PC-9 (cell line): ENCODE data around the gene AIPL1. TPM values are rescaled to one million over a fixed set of nuclear protein-coding genes. Genes with fewer than 3 reads are reported as not detected.

Experiments
- BruUV-seq: library from RNA; stranded (reverse); fragments of 400-500 nt; replicated peaks from 2 replicates; lab custom pipeline; 2021; lab: Mats Ljungman, UMichigan
- CTCF ChIA-PET: fragments of 300-600 bp; sonication (Branson Sonifier 250); formaldehyde crosslinking; loops from one replicate; lab custom pipeline; 2022; ENCODE audit warnings: antibody characterized with exemption; lab: Charles Lee
- POLR2A ChIA-PET: fragments of 300-600 bp; sonication (Branson Sonifier 250); formaldehyde crosslinking; loops from one replicate; lab custom pipeline; 2022; ENCODE audit warnings: antibody characterized with exemption; ENCODE audit not compliant: unreplicated experiment; lab: Charles Lee
- DNase-seq, 2 experiments: peaks; one replicate each; pipeline versions ENCODE4 v3.0.0 to v3.0.0-alpha.2; 2015 to 2022; ENCODE audit warnings: mixed read lengths in 1 of 2
- H2AFZ ChIP-seq: fragments of 200-600 bp; sonication (generic); 2 replicates; pipeline ENCODE4 v1.8.1; 2017; ENCODE audit warnings: antibody characterized with exemption
- H3F3A ChIP-seq: fragments of 200-600 bp; sonication (generic); 2 replicates; pipeline ENCODE4 v1.8.1; 2017; ENCODE audit warnings: antibody characterized with exemption, mild to moderate bottlenecking, low read depth; ENCODE audit not compliant: insufficient read depth
- H3K27ac ChIP-seq: fragments of 200-600 bp; sonication (generic); 2 replicates; pipeline ENCODE4 v1.6.1; 2016; ENCODE audit warnings: mixed run types
- H3K27me3 ChIP-seq: fragments of 200-600 bp; sonication (generic); 2 replicates; pipeline ENCODE4 v1.6.1; 2016; ENCODE audit warnings: low read depth, mixed run types; ENCODE audit not compliant: insufficient read depth
- H3K36me3 ChIP-seq: fragments of 200-600 bp; sonication (generic); 2 replicates; pipeline ENCODE4 v1.6.1; 2016; ENCODE audit warnings: low read depth, mixed run types
- H3K4me1 ChIP-seq: fragments of 200-600 bp; sonication (generic); replicated peaks from 2 replicates; pipeline ENCODE4 v1.6.1; 2016; ENCODE audit warnings: mixed run types; ENCODE audit not compliant: insufficient read depth
- H3K4me2 ChIP-seq: fragments of 200-600 bp; sonication (generic); 2 replicates; pipeline ENCODE4 v1.6.1; 2017; ENCODE audit warnings: mixed run types
- H3K4me3 ChIP-seq: fragments of 200-600 bp; sonication (generic); 2 replicates; pipeline ENCODE4 v1.6.1; 2016; ENCODE audit warnings: mixed run types
- H3K79me2 ChIP-seq: fragments of 200-600 bp; sonication (generic); 2 replicates; pipeline ENCODE4 v1.6.1; 2017; ENCODE audit warnings: low read depth, mixed run types
- H3K9me2 ChIP-seq: fragments of 200-600 bp; sonication (generic); 2 replicates; pipeline ENCODE4 v1.8.1; 2017; ENCODE audit warnings: mild to moderate bottlenecking; ENCODE audit not compliant: insufficient read depth
- H3K9me3 ChIP-seq: fragments of 200-600 bp; sonication (generic); 2 replicates; pipeline ENCODE4 v1.8.1; 2016; ENCODE audit warnings: low read depth; ENCODE audit not compliant: insufficient read depth
- H4K20me1 ChIP-seq: fragments of 200-600 bp; sonication (generic); 2 replicates; pipeline ENCODE4 v1.8.1; 2017; ENCODE audit not compliant: insufficient read depth
- CTCF ChIP-seq: fragments of 200-600 bp; sonication (generic); conservative IDR thresholded peaks from 2 replicates; pipeline ENCODE4 v1.6.1; 2017; ENCODE audit warnings: mixed run types, antibody characterized with exemption, mild to moderate bottlenecking, moderate library complexity
- EZH2 ChIP-seq: fragments of 200-600 bp; sonication (generic); IDR thresholded peaks from 2 replicates; pipeline ENCODE4 v1.8.0; 2017; ENCODE audit warnings: antibody characterized with exemption, low read depth
- intact Hi-C: fragments of 100-400 bp; cut with micrococcal nuclease; formaldehyde crosslinking; loops from one replicate; pipeline ENCODE4 v1.10.0; 2022; ENCODE audit not compliant: unreplicated experiment
- total RNA-seq: library from RNA; stranded (reverse); gene quantifications from 2 replicates; pipeline ENCODE4 v1.2.3, GENCODE V29; 2021

Gene AIPL1
- total RNA-seq, 1 experiment from 2014 or later: not detected

- peaks cover 24% of the 10 kb centered on the region for H3K27me3 ChIP-seq
- H3K9me3 ChIP-seq: no peaks in the 10 kb centered on the region
- H3K9me2 ChIP-seq: no peaks in the 10 kb centered on the region
- CTCF ChIA-PET: no interaction called here
- peaks cover 5% of the 10 kb centered on the region; the same call in 1 of the 2 replicates for H3K4me1 ChIP-seq
- no peaks in the 10 kb centered on the region for H4K20me1 ChIP-seq
- POLR2A ChIA-PET: no interaction called here
- H3F3A ChIP-seq: peaks cover 15% of the 10 kb centered on the region; the same call in 1 of the 2 replicates
- H3K4me3 ChIP-seq: no peak overlapping the region
- DNase-seq: no peak
- no peaks in the 10 kb centered on the region for H3K79me2 ChIP-seq
- no peak overlapping the region for H3K27ac ChIP-seq
- TF ChIP-seq EZH2 (no peak), CTCF (no peak)
- no peak overlapping the region for H2AFZ ChIP-seq
- no peak overlapping the region for H3K4me2 ChIP-seq
- H3K36me3 ChIP-seq: no peaks in the 10 kb centered on the region
- BruUV-seq: no TSS peak
- intact Hi-C loops: no loop called here
Measured at GRCh38 chr17:6439951-6440350, 5.0 kb upstream of the AIPL1 start.

GRCh38 chr17:6437956-6438355 is 3.0 kb upstream of the AIPL1 start:
- Histone ChIP-seq H3K9me2 (no peaks in the 10 kb centered on the region), H4K20me1 (no peaks in the 10 kb centered on the region), H3K27me3 (peaks cover 33% of the 10 kb centered on the region), H3K4me3 (no peak overlapping the region), H3K79me2 (no peaks in the 10 kb centered on the region), H3K36me3 (no peaks in the 10 kb centered on the region), H3K4me2 (no peak overlapping the region), H2AFZ (no peak overlapping the region), H3F3A (peaks cover 4% of the 10 kb centered on the region; the same call in 1 of the 2 replicates), H3K9me3 (no peaks in the 10 kb centered on the region), H3K4me1 (0 out of 2 replicates have a peak, but pooled peaks cover under 1% of the 10 kb centered on the region), H3K27ac (no peak overlapping the region)
- no peak for DNase-seq
- TF ChIP-seq EZH2 (no peak), CTCF (no peak)
- CTCF ChIA-PET: no interaction called here
- intact Hi-C loops: loop anchor here (2.0 kb wide), 1 partner anchor 575 kb away; the partner anchor contains the start of gene RNASEK
- no TSS peak for BruUV-seq
- POLR2A ChIA-PET: interaction anchor here (0.6 kb wide), 1 partner anchor 804 kb away, joined by 6 read pairs; no protein-coding TSS in a partner anchor

- no TSS peak for BruUV-seq
- TF ChIP-seq EZH2 (no peak), CTCF (no peak)
- no peak for DNase-seq
- Histone ChIP-seq H3K27me3 (peaks cover 37% of the 10 kb centered on the region), H3K9me2 (no peaks in the 10 kb centered on the region), H3K27ac (no peak overlapping the region), H3K4me2 (no peak overlapping the region), H3K4me3 (no peak overlapping the region), H3F3A (no peaks in the 10 kb centered on the region), H3K79me2 (no peaks in the 10 kb centered on the region), H3K9me3 (no peaks in the 10 kb centered on the region), H4K20me1 (no peaks in the 10 kb centered on the region), H3K36me3 (no peaks in the 10 kb centered on the region), H2AFZ (no peak overlapping the region), H3K4me1 (no peaks in the 10 kb centered on the region)
- POLR2A ChIA-PET: no interaction called here
- intact Hi-C loops: loop anchor here (2.0 kb wide), 1 partner anchor 575 kb away; the partner anchor contains the start of gene RNASEK
- CTCF ChIA-PET: no interaction called here
Measured at GRCh38 chr17:6437466-6437865, 2.5 kb upstream of the AIPL1 start.
